IPS DF 4.7 (cell line): ENCODE results near the gene HNF1A.

Experiments used
- DNase-seq: peaks from one replicate; pipeline ENCODE4 v3.0.0-alpha.2; 2013; ENCODE audit warnings: low spot score; ENCODE audit errors: extremely low read depth

HNF1A gene

DNA sequence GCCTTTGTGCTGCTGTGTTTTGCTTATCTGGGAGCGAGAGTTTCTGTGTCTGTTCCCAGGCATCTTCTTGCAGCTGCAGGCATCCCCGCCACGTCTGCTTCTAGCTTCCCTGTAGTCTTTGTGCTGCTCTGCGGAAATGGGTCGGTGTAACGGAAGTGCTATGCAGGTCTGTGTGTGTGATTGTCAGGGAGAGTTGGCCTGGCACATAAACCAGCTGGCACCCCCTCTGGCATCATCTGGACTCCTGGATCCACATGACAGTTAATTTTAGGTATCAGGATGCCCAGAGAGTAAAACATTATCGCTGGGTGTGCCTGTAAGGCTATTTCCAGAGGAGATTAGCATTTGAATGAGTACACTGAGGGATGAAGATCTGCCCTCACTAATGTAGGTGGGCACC, 70.1 kb downstream of the HNF1A start:
- no peak for DNase-seq

DNA sequence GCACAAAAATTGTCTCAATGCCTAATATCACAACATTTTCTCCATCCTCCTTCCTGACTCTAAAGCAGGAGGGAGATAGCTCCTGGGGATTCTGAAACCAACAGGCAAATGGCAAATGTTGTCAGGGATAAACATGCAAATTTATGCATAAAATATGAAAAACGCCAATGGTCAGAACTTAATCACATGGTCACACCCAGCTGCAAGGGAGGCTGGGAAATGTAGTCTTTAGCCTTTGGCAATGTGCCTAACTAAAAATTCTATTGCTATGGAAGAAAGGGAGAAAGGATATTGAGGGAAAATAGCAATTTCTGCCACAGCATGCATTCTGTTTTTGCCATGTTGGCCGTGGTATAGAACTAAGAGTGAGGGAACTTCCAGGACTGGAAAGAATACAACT, 72.4 kb downstream of the HNF1A start:
- DNase-seq, result no peak
